Stomach (tissue), 4 donors: Measurements from ENCODE around the gene LMNB1.

Source experiments
- CTCF ChIP-seq, 7 experiments: fragments of 450-650 bp in 4 of 7; fragments of 200-600 bp in 3 of 7; sonication (generic) in 3 of 7; IDR thresholded peaks; one replicate each; pipeline ENCODE4 v1.5.1; 2016 to 2019; ENCODE audit warnings: antibody characterized with exemption in 7 of 7, control low read depth in 2 of 7, mild to moderate bottlenecking in 1 of 7
- POLR2A ChIP-seq, 4 donors: fragments of 450-650 bp; IDR thresholded peaks; one replicate each; pipeline ENCODE4 v1.6.1; 2016; ENCODE audit warnings: antibody characterized with exemption in 4 of 4, control low read depth in 2 of 4, mild to moderate bottlenecking in 1 of 4, moderate library complexity in 1 of 4
- POLR2AphosphoS5 ChIP-seq, 3 donors: sonication (generic); formaldehyde crosslinking; IDR thresholded peaks; one replicate each; pipeline ENCODE4 v1.6.1; 2016; ENCODE audit warnings: antibody characterized with exemption in 3 of 3

GRCh38 chr5:126864042-126864688 lies 87.2 kb downstream of the LMNB1 start:
- no peak for TF ChIP-seq CTCF (IDR thresholded peaks at IDR 0.05)
- no peak for TF ChIP-seq POLR2A (IDR thresholded peaks at IDR 0.05)
- TF ChIP-seq POLR2AphosphoS5 (IDR thresholded peaks at IDR 0.05), result no peak
